Keratinocyte (primary cell): ENCODE results near the gene NPAS3. TPM values are rescaled to one million over a fixed set of nuclear protein-coding genes. Genes with fewer than 3 reads are reported as not detected.

Experiments
- DNase-seq: peaks from one replicate; pipeline ENCODE4 v3.0.0-alpha.2; 2011; ENCODE audit warnings: low read depth, missing footprints, low spot score
- FAIRE-seq: peaks from 2 replicates; lab custom pipeline; 2011; peaks lifted over from hg19 to GRCh38; lab: Jason Lieb, UNC
- H2AFZ ChIP-seq: 2 replicates; pipeline ENCODE4 v1.6.0; 2012; ENCODE audit warnings: low read length, control low read depth, inconsistent platforms; ENCODE audit not compliant: control insufficient read depth
- H3K27ac ChIP-seq: 2 replicates; pipeline ENCODE4 v1.5.1; 2011; ENCODE audit warnings: low read length; ENCODE audit not compliant: control insufficient read depth, insufficient read depth
- H3K27me3 ChIP-seq: 3 replicates; pipeline ENCODE4 v1.6.0; 2011; ENCODE audit warnings: low read length; ENCODE audit not compliant: control insufficient read depth, insufficient read depth; ENCODE audit errors: extremely low read depth
- H3K36me3 ChIP-seq, 2 experiments: 2 replicates in 1 of 2; 3 replicates in 1 of 2; pipeline ENCODE4 v1.5.1; 2011; ENCODE audit warnings: low read length in 2 of 2, mild to moderate bottlenecking in 1 of 2; ENCODE audit not compliant: control insufficient read depth in 2 of 2, insufficient read depth in 2 of 2; ENCODE audit errors: extremely low read depth in 1 of 2
- H3K4me1 ChIP-seq: 3 replicates; pipeline ENCODE4 v1.5.1; 2011; ENCODE audit warnings: low read length; ENCODE audit not compliant: control insufficient read depth, insufficient read depth; ENCODE audit errors: extremely low read depth
- H3K4me2 ChIP-seq: 3 replicates; pipeline ENCODE4 v1.6.0; 2011; ENCODE audit warnings: low read depth, low read length; ENCODE audit not compliant: control insufficient read depth, insufficient read depth; ENCODE audit errors: extremely low read depth
- H3K4me3 ChIP-seq, 3 experiments: fragments of 200-600 bp in 1 of 3; sonication (generic) in 1 of 3; 2 replicates in 2 of 3; 3 replicates in 1 of 3; pipeline ENCODE4 v1.5.1; 2011 to 2016; ENCODE audit warnings: low read length in 3 of 3, mild to moderate bottlenecking in 3 of 3, control low read depth in 2 of 3, inconsistent platforms in 1 of 3, low read depth in 1 of 3, mixed read lengths in 1 of 3, mixed run types in 1 of 3, moderate library complexity in 1 of 3; ENCODE audit not compliant: control insufficient read depth in 2 of 3, insufficient read depth in 2 of 3; ENCODE audit errors: extremely low read depth in 1 of 3
- H3K79me2 ChIP-seq: 2 replicates; pipeline ENCODE4 v1.6.0; 2012; ENCODE audit warnings: low read length; ENCODE audit not compliant: control insufficient read depth, insufficient read depth
- H3K9ac ChIP-seq: 3 replicates; pipeline ENCODE4 v1.6.0; 2011; ENCODE audit warnings: low read length; ENCODE audit not compliant: control insufficient read depth, insufficient read depth; ENCODE audit errors: extremely low read depth
- H3K9me1 ChIP-seq: 3 replicates; pipeline ENCODE4 v1.6.0; 2011; ENCODE audit warnings: low read length; ENCODE audit not compliant: control insufficient read depth, insufficient read depth; ENCODE audit errors: extremely low read depth
- H3K9me3 ChIP-seq: 2 replicates; pipeline ENCODE4 v1.5.1; 2012; ENCODE audit warnings: low read depth, low read length; ENCODE audit not compliant: control insufficient read depth
- H4K20me1 ChIP-seq: 3 replicates; pipeline ENCODE4 v1.6.0; 2011; ENCODE audit warnings: low read length; ENCODE audit not compliant: control insufficient read depth, insufficient read depth; ENCODE audit errors: extremely low read depth
- EZH2 ChIP-seq: IDR thresholded peaks from one replicate; pipeline ENCODE4 v1.6.1; 2012; ENCODE audit warnings: inconsistent platforms, mild to moderate bottlenecking, low read length, moderate library complexity
- dilution Hi-C: fragments of 300-500 bp; cut with MboI; formaldehyde crosslinking; loops from one replicate; pipeline ENCODE4 v1.7.0; 2020; ENCODE audit warnings: low sequenced_read_pairs; ENCODE audit not compliant: extremely low pct_ligation_motif_present
- polyA plus RNA-seq, 5 experiments: library from polyadenylated mRNA; depleted of rRNA in 3 of 5; stranded (reverse) in 3 of 5; stranded (forward) in 1 of 5; unstranded in 1 of 5; fragments of >200 nt; gene quantifications; 1 replicate in 1 of 5; 2 replicates in 3 of 5; 3 replicates in 1 of 5; pipeline versions ENCODE4 v1.2.1 to v1.2.3, GENCODE V29; 2011 to 2012; ENCODE audit warnings: missing spikeins in 2 of 5, low read depth in 1 of 5, low replicate concordance in 1 of 5
- TF ChIP-seq, protein P1 (sequence below), 3 experiments: IDR thresholded peaks in 1 of 3; conservative IDR thresholded peaks in 1 of 3; optimal IDR thresholded peaks in 1 of 3; 2 replicates in 2 of 3; 3 replicates in 1 of 3; pipeline versions ENCODE3 to v1.5.1; 2011; ENCODE audit warnings: low read length in 3 of 3, mild to moderate bottlenecking in 3 of 3, moderate library complexity in 2 of 3, control low read depth in 1 of 3, inconsistent platforms in 1 of 3; ENCODE audit not compliant: insufficient read depth in 2 of 3; ENCODE audit errors: extremely low read depth in 1 of 3

Gene NPAS3
- polyA plus RNA-seq, 1 donor (not counting 4 experiments of a cell fraction or from before 2014, with no cell fraction given): 0.07 TPM

DNA sequence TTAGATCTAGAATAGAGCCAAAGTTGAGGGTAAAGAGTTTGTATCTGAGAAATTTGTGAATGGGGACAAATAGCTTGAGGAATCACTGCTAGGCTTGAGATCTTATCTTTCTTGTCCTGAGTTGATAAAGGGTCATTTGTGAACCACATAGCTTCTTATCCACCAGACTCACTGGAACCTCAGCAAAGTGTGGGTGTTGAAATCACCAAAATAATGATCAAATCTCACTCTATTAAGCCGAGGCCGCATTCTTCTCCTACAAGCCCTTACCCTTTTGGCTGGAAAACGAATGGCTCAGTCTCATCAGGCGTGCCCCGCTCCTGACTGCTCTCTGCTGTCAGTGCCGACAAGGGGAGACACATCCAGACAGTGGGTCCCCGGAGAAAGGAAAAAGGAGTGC is 771.6 kb downstream of the NPAS3 start:
- Histone ChIP-seq H3K4me2 (no peak overlapping the region), H2AFZ (no peak overlapping the region), H3K9me1 (no peaks in the 10 kb centered on the region), H3K4me3 (no peak overlapping the region), H3K79me2 (no peaks in the 10 kb centered on the region), H3K9ac (no peak overlapping the region), H4K20me1 (no peaks in the 10 kb centered on the region), H3K9me3 (no peaks in the 10 kb centered on the region), H3K27ac (no peak overlapping the region), H3K4me1 (no peaks in the 10 kb centered on the region), H3K27me3 (no peaks in the 10 kb centered on the region), H3K36me3 (no peaks in the 10 kb centered on the region)
- DNase-seq: no peak
- dilution Hi-C loops: no loop called here
- TF ChIP-seq EZH2: no peak
- TF ChIP-seq, protein P1, sequence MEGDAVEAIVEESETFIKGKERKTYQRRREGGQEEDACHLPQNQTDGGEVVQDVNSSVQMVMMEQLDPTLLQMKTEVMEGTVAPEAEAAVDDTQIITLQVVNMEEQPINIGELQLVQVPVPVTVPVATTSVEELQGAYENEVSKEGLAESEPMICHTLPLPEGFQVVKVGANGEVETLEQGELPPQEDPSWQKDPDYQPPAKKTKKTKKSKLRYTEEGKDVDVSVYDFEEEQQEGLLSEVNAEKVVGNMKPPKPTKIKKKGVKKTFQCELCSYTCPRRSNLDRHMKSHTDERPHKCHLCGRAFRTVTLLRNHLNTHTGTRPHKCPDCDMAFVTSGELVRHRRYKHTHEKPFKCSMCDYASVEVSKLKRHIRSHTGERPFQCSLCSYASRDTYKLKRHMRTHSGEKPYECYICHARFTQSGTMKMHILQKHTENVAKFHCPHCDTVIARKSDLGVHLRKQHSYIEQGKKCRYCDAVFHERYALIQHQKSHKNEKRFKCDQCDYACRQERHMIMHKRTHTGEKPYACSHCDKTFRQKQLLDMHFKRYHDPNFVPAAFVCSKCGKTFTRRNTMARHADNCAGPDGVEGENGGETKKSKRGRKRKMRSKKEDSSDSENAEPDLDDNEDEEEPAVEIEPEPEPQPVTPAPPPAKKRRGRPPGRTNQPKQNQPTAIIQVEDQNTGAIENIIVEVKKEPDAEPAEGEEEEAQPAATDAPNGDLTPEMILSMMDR (optimal IDR thresholded peaks at IDR 0.05 in 1 of 3, IDR thresholded peaks at IDR 0.05 in 1 of 3, conservative IDR thresholded peaks at IDR 0.05 in 1 of 3; ENCODE audit: extremely low read depth in 1 of 3, insufficient read depth in 2 of 3, low read length in 3 of 3): no peak
- no peak for FAIRE-seq

- Histone ChIP-seq H3K36me3 (no peaks in the 10 kb centered on the region), H3K9ac (no peak overlapping the region), H3K9me3 (no peaks in the 10 kb centered on the region), H3K9me1 (no peaks in the 10 kb centered on the region), H3K4me3 (no peak overlapping the region), H3K27me3 (no peaks in the 10 kb centered on the region), H3K79me2 (no peaks in the 10 kb centered on the region), H3K4me1 (no peaks in the 10 kb centered on the region), H3K4me2 (no peak overlapping the region), H3K27ac (no peak overlapping the region), H2AFZ (no peak overlapping the region), H4K20me1 (no peaks in the 10 kb centered on the region)
- no peak for DNase-seq
- TF ChIP-seq, protein P1 (optimal IDR thresholded peaks at IDR 0.05 in 1 of 3, IDR thresholded peaks at IDR 0.05 in 1 of 3, conservative IDR thresholded peaks at IDR 0.05 in 1 of 3; ENCODE audit: extremely low read depth in 1 of 3, insufficient read depth in 2 of 3, low read length in 3 of 3): no peak
- no peak for TF ChIP-seq EZH2
- no peak for FAIRE-seq
- dilution Hi-C loops: no loop called here
These were observed 772.5 kb downstream of the NPAS3 start for GRCh38 chr14:33711194-33711593.
